ENCODE data around the gene PLS1.

PLS1 gene

GRCh38 chr3:142644502-142644901 lies 48.3 kb downstream of the PLS1 start:
- no peak for DNase-seq

- DNase-seq: peak; percentile 55
Observed at GRCh38 chr3:142645236-142645793, 49.1 kb downstream of the PLS1 start.

- DNase-seq: no peak
Observed at GRCh38 chr3:142646020-142646785, 50.0 kb downstream of the PLS1 start.

- no peak for DNase-seq
Observed at GRCh38 chr3:142647856-142648255, 51.7 kb downstream of the PLS1 start.

GRCh38 chr3:142648950-142649349 lies 52.8 kb downstream of the PLS1 start:
- no peak for DNase-seq

GRCh38 chr3:142650001-142650693 lies 54.0 kb downstream of the PLS1 start:
- no peak for DNase-seq

- no peak for DNase-seq
Observed at GRCh38 chr3:142651711-142652110, 55.5 kb downstream of the PLS1 start.

- no peak for DNase-seq
Observed at GRCh38 chr3:142652826-142653292, 56.7 kb downstream of the PLS1 start.

- DNase-seq: no peak
Observed at GRCh38 chr3:142656575-142656974, 60.4 kb downstream of the PLS1 start.

- DNase-seq: no peak
Observed at GRCh38 chr3:142657033-142657432, 60.8 kb downstream of the PLS1 start.

- no peak for DNase-seq
Observed at GRCh38 chr3:142660383-142660782, 64.2 kb downstream of the PLS1 start.

- DNase-seq: no peak
Observed at GRCh38 chr3:142660893-142661292, 64.7 kb downstream of the PLS1 start.

- DNase-seq: no peak
Observed at GRCh38 chr3:142663865-142664264, 67.7 kb downstream of the PLS1 start.

- DNase-seq: no peak
Observed at GRCh38 chr3:142664311-142664710, 68.1 kb downstream of the PLS1 start.

GRCh38 chr3:142664819-142665218 lies 68.6 kb downstream of the PLS1 start:
- DNase-seq: no peak

GRCh38 chr3:142670120-142670519 lies 73.9 kb downstream of the PLS1 start:
- no peak for DNase-seq

- DNase-seq: no peak
Observed at GRCh38 chr3:142676151-142676550, 80.0 kb downstream of the PLS1 start.

GRCh38 chr3:142680710-142681109 lies 84.5 kb downstream of the PLS1 start:
- DNase-seq: no peak

- no peak for DNase-seq
Observed at GRCh38 chr3:142690613-142691012, 94.4 kb downstream of the PLS1 start.

- no peak for DNase-seq
Observed at GRCh38 chr3:142691527-142691926, 95.3 kb downstream of the PLS1 start.

GRCh38 chr3:142693136-142693853 lies 97.1 kb downstream of the PLS1 start:
- no peak for DNase-seq

GRCh38 chr3:142694225-142694624 lies 98.0 kb downstream of the PLS1 start:
- no peak for DNase-seq

- no peak for DNase-seq
Observed at GRCh38 chr3:142705198-142705597, 109.0 kb downstream of the PLS1 start.
